Activated CD4-positive, CD25-positive, alpha-beta regulatory T cell treated with anti-CD3 and anti-CD28 coated beads, Interleukin-2, amount 50 U/mL, for 16 hours (primary cell): ENCODE results near the gene C10orf71.

Experiments
- DNase-seq: peaks from one replicate; pipeline ENCODE4 v3.0.0-alpha.2; 2020; ENCODE audit warnings: low read depth, low spot score

Gene C10orf71

DNA sequence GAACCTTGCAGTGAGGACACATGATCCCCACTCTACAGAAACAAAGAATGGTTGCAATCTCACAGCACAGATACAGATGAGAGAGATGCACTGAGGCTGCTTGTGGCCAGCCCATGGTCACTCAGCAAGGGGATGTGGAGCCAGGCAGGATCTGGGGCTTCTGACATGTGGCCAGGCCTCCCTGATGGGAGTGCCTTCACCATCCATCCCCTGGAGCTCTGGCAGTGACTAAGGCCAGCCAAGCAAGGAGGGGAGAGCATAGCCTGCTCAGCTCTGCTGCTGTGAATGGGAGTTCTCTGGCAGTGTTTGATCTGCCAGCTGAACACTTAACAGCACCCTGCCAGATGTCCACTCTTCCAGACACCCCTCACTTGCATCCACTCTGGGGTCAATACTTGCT, 19.8 kb downstream of the C10orf71 start:
- no peak for DNase-seq

DNA sequence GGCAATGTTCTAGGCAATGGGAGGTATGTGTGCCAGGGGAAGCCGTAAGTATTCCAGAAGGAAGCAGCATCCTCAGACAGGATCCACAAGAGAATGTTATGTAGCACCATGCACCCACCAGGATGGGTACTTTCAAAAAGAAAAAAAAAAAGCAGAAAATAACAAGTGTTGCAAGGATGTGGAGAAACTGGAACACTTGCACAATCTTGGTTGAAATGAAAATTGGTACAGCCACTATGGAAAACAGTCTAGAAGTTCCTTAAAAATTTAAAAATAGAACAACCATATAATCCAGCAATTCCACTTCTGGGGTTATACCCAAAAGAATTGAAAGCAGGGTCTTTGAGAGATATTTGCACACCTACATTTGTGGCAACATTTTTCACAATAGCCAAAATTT, 20.2 kb downstream of the C10orf71 start:
- DNase-seq: no peak

DNA sequence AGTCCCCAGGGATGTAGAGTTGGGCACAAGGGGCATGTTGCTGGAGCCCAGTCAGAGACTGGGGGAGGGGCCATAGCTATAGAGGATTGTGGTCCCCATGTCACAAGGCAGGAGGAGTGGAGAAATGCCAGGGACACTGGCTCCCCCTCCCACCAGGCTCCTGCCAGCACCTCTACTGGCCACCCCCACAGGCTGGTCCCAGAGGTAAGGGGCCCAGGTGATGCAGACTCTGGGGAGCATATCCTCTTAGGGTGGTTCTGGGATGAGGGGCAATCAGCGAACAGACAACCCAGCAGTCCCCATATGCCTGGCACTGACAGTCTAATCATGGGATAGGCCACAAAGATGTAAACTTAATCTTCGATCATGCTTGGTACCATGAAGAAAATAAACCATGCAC, 21.2 kb downstream of the C10orf71 start:
- DNase-seq: no peak

DNA sequence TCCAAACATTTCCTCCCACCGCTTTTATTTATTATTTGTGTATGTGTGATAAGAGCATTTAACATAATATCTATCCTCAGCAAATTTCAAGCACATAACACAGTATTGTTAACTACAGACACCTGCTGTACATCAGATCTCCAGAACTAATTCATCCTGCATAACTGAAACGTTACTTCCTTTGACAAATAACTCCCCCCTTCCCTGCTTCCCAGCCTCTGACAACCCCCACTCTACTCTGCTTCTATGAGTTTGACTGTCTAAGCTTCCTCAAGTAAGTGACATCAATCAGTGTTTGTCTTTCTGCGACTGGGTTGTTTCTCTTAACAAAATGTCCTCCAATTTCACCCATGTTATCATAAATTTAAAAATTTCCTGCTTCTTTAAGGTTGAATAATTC, 22.1 kb downstream of the C10orf71 start:
- DNase-seq: no peak

DNA sequence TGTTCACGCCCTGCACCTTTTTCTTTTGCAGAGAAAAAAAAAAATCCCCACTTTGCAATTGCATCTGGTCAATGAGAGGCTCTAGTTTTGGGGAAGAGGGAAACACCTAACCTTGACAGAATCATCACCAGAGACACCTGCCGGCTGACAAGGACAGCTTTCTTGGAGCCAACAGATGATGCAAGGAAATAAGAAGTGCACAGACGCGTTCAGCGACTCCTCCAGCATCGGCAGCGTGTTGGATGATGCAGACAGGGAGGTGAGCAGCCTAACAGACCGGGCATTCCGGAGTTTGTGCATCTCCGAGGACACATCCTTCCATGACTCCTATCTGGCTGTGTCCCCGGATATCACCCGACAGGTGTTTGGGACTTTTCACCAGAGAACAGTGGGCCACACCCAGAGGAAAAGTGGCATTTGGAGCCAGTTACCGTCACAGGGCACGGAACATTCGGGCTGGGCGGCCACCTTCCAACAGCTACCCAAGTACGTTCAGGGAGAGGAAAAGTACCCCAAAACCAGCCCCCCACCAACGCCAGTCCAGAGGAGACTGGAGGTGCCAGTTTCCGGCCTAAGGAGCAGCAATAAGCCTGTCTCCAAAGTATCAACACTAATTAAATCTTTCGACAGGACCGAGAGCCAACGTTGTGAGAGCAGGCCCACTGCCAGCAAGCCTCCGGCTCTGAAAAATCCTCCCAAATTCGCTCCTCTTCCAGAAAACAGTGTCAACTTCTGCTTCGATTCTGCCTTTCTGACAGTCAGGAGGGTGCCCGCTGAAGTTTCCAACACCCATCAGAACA, 23.6 kb downstream of the C10orf71 start:
- no peak for DNase-seq

DNA sequence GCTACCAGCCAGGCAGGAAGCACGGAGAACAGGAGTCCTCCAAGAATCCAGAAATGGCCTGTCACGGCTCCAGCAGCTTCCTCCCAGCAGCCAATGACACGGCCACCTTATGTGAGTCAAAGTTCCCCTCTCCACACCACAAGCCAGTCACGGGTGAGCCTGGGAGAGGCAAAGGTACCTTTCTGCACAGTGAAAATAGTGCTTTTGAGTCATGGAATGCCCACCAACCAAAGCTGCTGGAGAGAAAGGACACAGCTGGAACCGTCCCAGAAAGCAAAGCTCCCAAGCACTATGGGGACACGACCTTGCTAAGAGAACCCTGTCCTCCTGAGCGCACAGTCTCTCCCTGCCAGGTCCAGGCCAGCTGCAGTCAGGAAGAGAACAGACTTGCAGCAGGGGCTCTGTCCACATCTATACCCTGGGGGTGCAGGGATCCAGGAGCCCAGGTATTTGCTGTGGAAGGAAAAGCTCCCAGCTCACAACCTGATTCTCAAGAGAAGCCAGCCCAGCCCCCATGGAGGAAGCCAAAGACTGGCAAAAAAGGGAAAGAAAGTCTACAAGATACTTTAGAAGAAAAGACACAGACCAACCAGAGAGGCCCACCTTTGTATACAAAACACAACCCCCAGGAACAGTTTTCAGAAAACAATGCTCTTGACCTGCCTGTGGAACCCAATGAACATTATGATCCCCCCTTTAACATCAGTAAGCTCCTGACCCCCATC, 24.4 kb downstream of the C10orf71 start:
- DNase-seq: no peak

DNA sequence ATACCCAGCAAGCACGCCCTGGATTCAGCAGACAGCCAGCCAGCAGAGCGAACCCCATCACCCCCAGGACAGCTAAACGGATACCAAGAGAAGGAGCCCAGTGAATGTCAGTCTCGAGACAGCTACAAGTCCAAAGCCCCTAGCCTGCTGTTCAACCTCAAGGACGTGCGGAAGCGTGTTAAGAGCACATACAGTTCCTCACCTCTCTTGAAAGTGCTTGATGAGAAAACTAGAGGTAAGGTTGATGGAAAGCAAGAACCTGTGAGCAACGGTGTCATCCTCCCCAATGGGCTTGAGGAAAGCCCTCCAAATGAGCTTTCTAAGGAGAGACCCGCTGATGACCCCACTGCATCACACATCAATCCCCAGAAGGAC, 24.9 kb downstream of the C10orf71 start:
- DNase-seq: no peak

DNA sequence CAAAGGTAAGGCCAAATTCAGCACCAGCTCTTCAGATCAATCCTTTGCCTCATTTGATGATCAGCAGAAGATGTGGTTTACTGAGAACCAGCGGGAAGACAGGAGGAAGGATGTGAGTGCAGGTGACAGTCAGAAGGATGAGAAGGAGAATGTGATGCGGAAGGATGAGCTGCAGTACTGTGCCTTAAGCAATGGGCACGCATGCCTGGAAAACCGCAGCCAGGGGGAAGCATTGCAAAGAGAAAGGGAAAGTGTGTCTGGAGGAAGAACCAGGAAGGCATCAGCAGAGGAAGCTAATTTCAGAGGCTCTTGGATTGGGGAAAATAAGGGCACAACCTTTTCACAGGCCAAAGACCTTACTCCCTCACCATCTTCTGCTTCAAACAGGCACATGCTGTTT, 25.7 kb downstream of the C10orf71 start:
- no peak for DNase-seq

DNA sequence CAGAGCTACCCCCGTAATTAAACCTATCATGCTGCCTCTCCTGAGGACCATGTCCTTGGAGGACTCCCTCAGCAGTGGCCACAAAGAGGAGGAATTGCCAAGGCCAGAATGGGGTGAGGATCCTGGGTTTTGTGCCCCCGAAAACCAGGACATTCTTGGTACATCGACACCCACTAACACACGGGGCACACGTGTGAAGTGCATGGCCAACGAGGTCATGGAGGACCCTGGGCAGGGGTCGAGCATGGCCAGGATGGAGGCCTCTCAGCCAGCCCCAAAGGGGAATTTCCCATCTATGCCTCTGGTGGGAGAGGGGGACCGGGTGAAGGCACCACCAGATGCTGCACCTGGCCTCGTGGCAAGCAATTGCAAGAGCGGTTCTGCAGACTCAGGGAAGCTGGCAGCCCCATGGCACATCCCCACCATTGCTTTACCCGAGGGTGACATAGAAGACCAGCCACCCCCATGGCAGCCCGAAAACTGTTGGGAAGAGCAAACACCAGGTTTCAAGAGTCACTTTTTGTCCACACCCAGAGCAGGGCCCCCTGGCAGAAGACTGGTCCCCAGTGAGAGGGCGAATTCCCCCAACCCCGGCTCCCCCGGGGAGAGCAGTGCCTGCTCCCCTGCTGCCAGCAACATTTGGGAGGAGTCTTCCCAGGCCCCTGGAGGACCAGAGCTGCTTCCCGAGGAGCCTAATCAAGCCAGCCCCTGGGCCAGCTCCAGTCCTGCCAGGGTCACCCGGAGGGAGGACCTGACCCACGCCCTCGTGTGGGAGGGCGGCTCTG, 26.4 kb downstream of the C10orf71 start:
- DNase-seq: no peak

DNA sequence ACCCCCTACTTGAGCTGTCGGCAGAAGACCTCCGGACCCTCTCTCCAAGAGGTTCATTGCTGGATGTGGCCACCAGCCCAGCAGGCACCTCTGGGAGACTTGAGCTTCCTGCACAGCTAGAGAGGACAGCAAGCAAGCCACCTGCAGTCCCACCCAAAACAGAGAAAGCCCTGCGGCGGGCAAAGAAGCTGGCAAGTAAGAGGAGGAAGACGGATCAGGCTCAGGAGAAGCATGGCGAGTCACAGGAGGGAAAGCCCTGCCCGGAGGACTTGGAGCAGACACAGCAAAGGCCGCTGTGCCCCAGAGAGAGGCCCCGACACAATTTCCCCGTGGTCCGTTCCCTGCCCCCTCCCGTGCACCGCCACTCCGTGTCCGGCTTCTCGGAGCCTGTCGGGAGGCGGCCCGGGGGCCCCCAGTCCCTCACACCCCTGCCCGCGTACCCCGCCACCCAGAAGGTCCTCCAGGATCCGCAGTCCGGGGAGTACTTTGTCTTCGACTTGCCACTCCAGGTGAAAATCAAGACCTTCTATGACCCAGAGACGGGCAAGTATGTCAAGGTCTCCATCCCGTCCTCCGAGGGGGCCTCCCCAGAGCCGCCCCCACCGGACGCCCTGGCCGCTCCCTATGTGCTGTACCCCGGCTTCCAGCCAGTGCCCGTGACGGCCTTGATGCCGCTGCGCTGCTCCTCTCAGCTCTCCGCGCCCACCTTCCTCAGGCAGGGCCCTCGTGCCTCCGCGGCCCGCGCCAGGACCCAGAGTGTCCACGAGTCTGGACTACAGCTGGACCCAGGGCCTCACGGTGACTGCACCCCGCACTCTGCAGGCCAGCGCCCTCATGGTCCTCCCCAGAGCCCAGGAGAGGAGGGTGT, 27.2 kb downstream of the C10orf71 start:
- DNase-seq: no peak

DNA sequence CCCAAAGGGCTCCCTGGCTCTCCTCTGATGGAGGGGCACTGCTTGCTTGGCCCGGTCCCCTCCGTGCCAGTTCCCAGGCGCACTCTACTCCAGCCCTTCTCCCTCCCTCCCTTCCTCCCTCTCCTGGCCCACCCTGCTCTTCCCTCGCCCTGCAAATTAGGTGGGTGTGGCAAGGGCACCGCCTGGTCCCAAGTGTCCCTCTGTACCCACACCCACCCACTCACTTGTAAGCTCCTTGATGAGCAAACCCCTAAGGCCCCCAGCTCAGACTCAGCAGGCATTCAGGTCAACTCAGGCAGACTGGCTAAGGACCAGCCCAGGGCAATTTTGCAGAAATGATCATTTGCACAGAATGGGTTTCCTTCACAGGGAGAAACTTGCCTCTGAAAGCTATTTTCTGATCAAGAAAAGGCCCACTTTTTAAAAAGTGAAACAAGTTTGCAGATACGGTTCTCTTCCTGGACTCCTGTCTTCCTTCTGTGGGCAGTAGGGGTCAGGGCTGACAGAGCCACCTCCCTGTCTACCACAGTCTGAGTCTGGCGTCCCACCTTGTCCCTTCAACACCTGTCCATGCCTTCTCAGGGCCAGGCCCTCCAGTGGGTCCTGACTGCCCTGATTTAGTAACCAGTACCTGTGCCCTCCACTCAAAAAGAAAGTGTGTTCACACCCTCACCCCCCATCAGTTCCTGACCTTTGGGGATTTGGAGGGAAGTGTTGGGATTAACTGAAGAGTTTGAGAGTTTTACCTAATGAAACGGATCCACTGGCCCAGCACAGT, 28.3 kb downstream of the C10orf71 start:
- no peak for DNase-seq

DNA sequence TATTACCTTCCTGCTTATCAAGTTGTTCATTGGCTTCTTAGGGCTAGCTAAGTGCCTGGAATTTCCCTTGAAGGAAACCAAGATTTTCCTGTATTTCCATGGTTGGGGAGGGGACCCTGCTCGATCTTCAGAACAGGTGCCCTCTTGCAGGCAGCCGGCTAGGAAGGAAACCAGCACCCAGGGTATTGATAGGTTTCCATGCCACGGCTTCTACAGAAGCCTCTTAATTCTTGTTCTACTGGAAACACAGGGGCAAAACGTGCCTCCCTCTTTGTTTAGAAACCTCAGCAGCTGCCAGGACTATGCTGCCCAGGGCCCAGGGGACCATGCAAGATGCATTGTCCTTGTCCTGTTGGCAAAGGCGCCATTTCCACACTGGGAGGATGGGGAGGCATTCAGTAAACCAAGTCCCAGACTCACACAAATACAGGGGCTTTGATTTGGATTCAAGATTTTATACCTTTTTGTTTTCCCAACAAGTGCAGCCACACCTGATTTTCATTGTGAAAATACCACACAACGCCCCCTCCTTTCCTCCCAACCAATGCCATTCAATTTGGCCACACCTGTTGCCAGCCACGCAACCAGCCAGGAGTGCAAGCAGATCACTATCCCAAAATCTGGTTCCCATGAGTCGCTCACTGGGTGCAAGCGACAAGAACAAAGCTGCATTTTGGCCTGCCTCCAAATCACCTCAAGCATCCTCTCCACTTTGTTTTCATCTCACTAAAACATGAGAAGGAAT, 29.6 kb downstream of the C10orf71 start:
- DNase-seq: no peak

DNA sequence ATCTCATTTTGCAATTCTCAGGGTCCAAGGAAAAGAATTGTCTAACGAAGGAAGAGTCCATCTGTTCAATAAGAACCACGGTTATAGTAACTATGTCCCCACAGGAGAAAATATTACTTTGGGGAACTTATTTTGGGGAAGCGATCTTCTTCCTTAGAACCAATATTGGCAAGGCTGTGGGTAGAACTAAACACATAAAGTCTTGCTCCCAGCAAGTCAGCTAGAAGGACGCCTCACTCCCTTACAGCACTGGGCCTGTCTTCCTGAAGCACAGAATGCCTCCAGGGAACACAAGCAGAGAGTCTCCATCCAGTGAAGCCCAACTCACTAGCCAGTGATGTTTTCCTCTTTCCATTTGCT, 30.2 kb downstream of the C10orf71 start:
- DNase-seq: no peak

DNA sequence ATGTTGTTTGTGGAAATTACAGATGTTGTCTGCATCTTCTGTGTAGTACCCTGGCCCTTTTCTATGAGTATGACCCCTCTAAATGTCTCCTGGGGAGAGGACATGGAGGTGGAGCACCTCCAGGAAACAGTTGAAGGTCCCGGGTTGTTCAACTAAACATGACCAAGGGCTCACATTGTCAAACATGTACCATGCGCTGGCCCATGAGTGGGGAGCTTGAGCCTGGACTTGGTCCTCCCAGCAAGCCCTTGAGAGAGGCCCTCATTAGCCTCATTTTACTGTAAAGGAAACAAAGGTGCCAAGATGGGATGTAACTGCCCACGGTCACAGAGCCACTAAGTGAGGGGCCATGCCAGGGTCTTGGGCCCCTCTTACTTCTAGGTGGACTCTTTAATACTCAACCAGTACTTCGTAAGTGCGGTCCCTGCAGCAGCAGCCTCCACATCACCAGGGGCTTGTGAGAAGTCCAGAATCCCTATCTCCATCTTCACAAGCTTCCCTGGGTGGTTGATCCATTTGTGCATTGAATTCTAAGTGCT, 31.2 kb downstream of the C10orf71 start:
- no peak for DNase-seq

DNA sequence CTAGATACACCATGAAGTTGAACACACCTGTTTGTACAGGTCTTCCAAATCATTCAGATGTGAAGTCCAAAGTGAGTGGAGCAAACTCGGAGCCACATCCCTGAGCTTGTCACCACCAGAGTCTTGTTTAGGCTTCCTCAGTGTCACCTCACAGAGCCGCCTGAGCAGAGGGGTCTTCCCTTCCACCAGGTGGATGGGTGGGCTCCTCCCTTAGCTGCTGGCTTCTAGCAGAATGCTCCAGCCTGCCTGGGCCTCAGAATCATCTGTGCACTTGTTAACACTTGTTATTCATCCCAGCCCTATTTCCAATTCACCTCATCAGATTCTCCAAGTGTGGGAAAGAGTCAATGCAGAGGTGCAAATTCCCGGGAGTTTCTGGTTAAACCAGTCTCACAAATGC, 32.5 kb downstream of the C10orf71 start:
- DNase-seq: no peak

DNA sequence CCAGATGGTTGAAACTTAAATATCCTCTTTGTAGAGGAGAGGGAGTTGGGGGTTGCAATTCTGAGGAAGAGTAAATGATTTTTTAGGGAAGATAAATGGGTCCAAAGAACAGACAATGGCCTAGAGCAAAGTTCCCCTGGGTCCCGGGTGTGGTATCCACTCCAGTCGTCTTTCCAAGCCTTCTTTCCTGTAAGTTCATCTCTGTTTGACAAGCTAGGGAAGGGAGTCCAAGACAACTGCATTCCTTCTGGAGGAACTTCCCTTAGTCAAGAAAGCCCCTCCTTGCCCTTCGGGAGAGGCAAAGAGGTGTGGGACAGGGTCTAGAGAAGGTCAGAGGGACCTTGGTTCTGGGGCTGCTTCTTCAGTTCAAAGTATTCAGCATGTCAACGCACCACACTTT, 33.4 kb downstream of the C10orf71 start:
- DNase-seq: no peak

DNA sequence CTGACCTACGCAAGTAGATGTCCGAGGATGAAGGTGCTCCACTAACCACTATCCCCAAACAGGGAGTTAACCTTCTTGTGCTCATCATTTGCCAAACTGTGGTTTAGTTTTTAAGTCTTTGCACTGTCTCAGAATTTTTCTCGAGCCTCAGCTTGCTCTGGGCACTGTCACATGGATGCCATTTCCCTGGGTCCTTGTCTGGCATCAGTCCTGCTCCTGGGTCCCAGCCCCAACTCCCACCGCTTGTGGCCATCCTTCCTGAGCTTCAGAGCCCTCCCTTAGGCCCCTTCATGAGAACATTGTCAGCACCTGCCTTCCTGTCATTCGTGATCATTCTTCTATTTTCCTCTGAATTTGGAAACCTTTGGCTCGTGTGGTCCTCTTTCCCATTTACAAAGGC, 33.8 kb downstream of the C10orf71 start:
- no peak for DNase-seq

DNA sequence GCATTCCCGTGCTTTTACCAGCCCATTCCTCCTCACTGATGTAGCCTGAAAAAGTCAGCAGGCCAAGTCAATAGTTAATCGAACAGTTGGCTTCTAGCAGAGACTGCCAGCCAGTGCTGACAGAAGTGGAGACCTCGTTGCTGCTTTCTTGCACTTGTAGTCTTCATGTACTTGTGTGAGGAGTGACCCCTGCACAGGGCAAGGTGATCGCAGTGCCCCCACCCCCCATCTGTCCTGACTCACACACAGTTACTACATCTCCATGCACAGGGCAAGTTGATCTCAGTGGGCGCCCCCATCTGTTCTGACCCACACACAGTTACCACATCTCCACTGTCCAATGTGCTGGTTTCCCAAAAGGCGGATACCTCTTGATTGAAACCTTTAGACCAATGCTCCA, 34.2 kb downstream of the C10orf71 start:
- DNase-seq: no peak

DNA sequence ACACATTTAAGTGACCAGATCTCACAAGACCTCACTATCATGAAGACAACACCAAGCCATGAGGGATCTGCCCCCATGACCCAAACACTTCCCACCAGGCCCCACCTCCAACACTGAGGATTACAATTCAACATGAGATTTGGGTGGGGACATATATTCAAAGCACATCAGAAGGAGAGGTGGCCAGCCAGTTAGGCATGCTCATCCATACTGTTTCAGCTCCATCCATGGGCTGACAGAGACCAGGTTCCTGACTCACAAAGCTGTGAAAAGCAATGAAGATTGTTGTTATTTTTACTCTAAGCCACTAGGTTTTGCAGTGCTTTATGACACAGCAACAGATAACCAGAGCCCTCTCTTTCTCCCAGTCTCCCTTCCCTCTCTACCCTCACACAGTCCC, 36.0 kb downstream of the C10orf71 start:
- DNase-seq: no peak
